ENCODE measurements around the gene AGO3. TPM values are rescaled to one million over a fixed set of nuclear protein-coding genes. Genes with fewer than 3 reads are reported as not detected.

Gene AGO3
- total RNA-seq, 1 experiment from 2014 or later = 11.7 TPM

Other genes with a start within 250 kb of the AGO3 start
- 20.9 and 21.4 TPM in 2 replicates for gene C1orf216, start 212.2 kb upstream of the AGO3 start, total RNA-seq (2014; rRNA removed; shearing (Covaris generic))
- 12.5 and 14.3 TPM in 2 replicates for gene CLSPN, start 161.1 kb upstream of the AGO3 start, total RNA-seq (2014; rRNA removed; shearing (Covaris generic))
- 7.6 and 9.2 TPM in 2 replicates for gene AGO4, start 123.1 kb upstream of the AGO3 start, total RNA-seq (2014; rRNA removed; shearing (Covaris generic))
- 10.1 and 13.4 TPM in 2 replicates for gene AGO1, start 47.9 kb upstream of the AGO3 start, total RNA-seq (2014; rRNA removed; shearing (Covaris generic))
- gene TEKT2, start 153.0 kb downstream of the AGO3 start, total RNA-seq (2014; rRNA removed; shearing (Covaris generic)) = not detected in 2 replicates
- 26.8 and 28.9 TPM in 2 replicates for gene ADPRS, start 157.8 kb downstream of the AGO3 start, total RNA-seq (2014; rRNA removed; shearing (Covaris generic))
- 0.11 TPM in 1 of 2 replicates, not detected in the other for gene COL8A2, start 194.1 kb downstream of the AGO3 start, total RNA-seq (2014; rRNA removed; shearing (Covaris generic))
- 84.9 and 89.6 TPM in 2 replicates for gene TRAPPC3, start 218.4 kb downstream of the AGO3 start, total RNA-seq (2014; rRNA removed; shearing (Covaris generic))
- gene MAP7D1, start 225.1 kb downstream of the AGO3 start, total RNA-seq (2014; rRNA removed; shearing (Covaris generic)) = 43.2 and 45.8 TPM in 2 replicates

All from SK-MEL-5 (cell line).